GM12874 (cell line): ENCODE data around the gene CNN3.

Source experiments
- TF ChIP-seq, protein P1 (sequence below): IDR thresholded peaks from 2 replicates; pipeline ENCODE4 v1.5.1; 2011; ENCODE audit warnings: low read depth, mild to moderate bottlenecking, control low read depth, low read length, moderate library complexity; ENCODE audit not compliant: insufficient read depth

Gene CNN3

DNA sequence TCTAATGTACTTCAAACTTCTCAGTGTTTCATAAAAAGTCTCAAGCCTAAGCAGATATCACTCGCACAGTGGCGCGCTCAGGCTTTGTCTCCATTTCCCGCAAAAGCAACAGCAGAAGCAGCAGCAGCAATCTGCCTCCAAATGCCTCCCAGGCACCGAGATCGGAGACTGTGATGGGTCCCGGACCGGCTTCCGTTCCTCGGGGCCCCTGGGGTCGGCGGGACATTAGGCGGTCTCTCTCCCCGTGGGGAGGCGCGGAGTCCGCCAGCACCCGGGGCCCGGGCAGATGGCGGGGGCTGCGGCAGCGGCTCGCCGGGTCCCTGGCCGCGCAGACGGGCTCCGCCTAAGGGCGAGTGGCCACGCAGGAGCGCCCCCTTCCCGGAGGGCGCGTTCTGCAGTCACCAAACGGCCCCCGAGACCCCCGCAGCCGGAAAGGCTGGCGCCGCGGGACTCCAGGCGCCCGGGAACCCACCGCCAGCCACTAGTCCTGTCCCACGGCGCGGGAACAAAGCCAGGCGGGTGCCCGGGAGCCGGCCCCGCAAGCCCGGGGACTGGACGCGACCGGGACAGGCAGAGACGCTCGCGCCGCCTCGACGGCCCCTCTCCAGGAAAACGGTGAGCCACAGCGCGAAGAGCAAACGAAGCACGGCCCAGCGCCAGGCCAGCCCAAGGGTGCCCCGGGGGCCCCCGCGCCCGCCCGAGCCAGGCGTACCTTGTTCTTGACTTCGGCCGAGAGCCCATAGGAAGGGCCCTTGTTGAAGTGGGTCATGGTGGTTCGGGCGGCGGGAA is 590 bp downstream of the CNN3 start:
- TF ChIP-seq, protein P1, sequence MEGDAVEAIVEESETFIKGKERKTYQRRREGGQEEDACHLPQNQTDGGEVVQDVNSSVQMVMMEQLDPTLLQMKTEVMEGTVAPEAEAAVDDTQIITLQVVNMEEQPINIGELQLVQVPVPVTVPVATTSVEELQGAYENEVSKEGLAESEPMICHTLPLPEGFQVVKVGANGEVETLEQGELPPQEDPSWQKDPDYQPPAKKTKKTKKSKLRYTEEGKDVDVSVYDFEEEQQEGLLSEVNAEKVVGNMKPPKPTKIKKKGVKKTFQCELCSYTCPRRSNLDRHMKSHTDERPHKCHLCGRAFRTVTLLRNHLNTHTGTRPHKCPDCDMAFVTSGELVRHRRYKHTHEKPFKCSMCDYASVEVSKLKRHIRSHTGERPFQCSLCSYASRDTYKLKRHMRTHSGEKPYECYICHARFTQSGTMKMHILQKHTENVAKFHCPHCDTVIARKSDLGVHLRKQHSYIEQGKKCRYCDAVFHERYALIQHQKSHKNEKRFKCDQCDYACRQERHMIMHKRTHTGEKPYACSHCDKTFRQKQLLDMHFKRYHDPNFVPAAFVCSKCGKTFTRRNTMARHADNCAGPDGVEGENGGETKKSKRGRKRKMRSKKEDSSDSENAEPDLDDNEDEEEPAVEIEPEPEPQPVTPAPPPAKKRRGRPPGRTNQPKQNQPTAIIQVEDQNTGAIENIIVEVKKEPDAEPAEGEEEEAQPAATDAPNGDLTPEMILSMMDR, result peak; percentile 57

- TF ChIP-seq, protein P1, result no peak
Measured at GRCh38 chr1:94925561-94926125, 1.3 kb downstream of the CNN3 start.

- TF ChIP-seq, protein P1, result no peak
Measured at GRCh38 chr1:94925004-94925403, 1.9 kb downstream of the CNN3 start.

- TF ChIP-seq, protein P1, result no peak
Measured at GRCh38 chr1:94922761-94923331, 4.1 kb downstream of the CNN3 start.

- TF ChIP-seq, protein P1, result no peak
Measured at GRCh38 chr1:94921977-94922376, 4.9 kb downstream of the CNN3 start.

- TF ChIP-seq, protein P1, result no peak
Measured at GRCh38 chr1:94920061-94920460, 6.8 kb downstream of the CNN3 start.

DNA sequence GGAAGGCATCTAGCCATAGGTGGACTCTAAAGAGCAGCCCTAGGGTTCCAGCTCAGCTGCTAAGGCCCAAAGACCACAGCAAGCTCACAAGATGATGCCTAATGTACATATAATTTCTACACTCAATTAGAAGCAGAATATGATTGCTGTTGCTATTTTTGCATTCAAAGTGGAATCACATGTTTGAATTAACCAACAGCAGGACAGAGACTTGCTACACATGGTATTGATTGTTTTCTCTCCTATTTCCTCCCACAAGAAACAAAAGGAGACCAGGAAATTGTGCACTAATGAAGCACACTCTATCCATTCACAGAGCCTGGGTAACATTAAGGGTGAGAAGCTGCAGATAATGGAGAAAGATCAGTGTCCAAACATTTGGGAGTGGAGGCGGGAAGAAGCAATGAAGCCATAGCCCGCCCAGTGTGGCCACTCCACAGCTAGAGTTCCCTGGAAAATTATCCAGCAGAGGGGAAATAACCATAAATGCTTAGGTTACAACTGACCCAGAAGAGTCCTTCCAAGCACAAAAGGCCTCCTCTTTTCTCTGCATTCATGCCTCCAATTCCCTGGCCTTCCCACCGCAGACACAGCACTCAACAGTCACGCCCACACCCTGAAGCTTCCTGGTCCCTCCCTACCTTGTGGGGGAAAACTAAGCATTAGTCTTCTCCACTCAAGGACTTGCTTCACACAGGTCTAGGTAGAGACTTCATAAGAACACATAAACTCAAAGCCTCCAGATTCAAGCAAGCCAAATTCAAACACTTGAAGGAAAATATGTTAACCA is 7.5 kb downstream of the CNN3 start:
- TF ChIP-seq, protein P1, result no peak
